Measurements from ENCODE around the gene CLTB. TPM values are rescaled to one million over a fixed set of nuclear protein-coding genes. Genes with fewer than 3 reads are reported as not detected.

The CLTB gene
- polyA plus RNA-seq, 2 donors, result 517 to 730 TPM

DNA sequence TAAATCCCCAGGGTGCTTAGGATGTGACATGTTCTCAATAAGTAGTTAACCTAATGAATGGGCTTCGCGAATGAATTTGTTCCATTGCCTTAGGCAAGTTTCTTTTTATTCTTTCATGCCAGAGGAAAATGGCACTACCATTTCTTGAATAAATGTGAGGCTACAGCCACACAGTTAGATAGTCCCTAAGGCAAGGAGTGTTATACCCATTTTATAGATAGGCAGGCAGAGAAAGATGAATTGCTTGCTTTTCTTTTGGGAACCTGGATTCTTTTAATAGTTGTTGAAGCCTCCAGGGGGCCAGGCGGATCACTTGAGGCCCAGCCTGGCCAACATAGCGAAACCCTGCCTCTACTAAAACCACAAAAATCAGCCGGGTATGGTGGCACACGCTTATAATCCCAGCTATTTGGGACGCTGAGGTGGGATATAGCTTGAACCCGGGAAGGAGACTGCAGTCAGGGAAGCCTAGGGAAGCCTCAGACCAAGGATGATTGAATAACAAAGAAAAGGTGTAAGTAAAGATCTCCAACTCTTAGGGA, 28.9 kb downstream of the CLTB start:
- Histone ChIP-seq H3K4me1 (ENCODE audit: control insufficient read depth in 2 of 2, insufficient read depth in 2 of 2, low read length in 1 of 2) (peaks cover 0 to 2% of the 10 kb centered on the region in 2 donors), H3K36me3 (ENCODE audit: control insufficient read depth in 2 of 2, insufficient read depth in 2 of 2, low read length in 1 of 2) (peaks cover 4 to 37% of the 10 kb centered on the region in 2 donors), H3K4me3 (ENCODE audit: low read depth in 1 of 2, low read length in 2 of 2) (peak overlapping the region; percentile 75 to 81), H3K27me3 (ENCODE audit: control insufficient read depth in 1 of 2, insufficient read depth in 2 of 2, low read length in 2 of 2) (no peaks in the 10 kb centered on the region), H3K9me3 (ENCODE audit: control insufficient read depth in 2 of 2, insufficient read depth in 1 of 2, low read depth in 1 of 2, low read length in 1 of 2) (no peaks in the 10 kb centered on the region), H3K27ac (ENCODE audit: low read depth in 2 of 2, low read length in 1 of 2) (no peak overlapping the region)
- 25 to 28% methylated on average over 8 of the region's 8 CpGs for WGBS, 2 donors

- peaks cover 0 to 2% of the 10 kb centered on the region in 2 donors for H3K4me1 ChIP-seq (ENCODE audit: control insufficient read depth in 2 of 2, insufficient read depth in 2 of 2, low read length in 1 of 2)
- H3K4me3 ChIP-seq (ENCODE audit: low read depth in 1 of 2, low read length in 2 of 2), result peak overlapping the region in 1 of 2 donors; percentile 81
- no peaks in the 10 kb centered on the region for H3K27me3 ChIP-seq (ENCODE audit: control insufficient read depth in 1 of 2, insufficient read depth in 2 of 2, low read length in 2 of 2)
- WGBS, 2 donors, result 68 to 69% methylated on average over 1 of the region's 1 CpG
- H3K9me3 ChIP-seq (ENCODE audit: control insufficient read depth in 2 of 2, insufficient read depth in 1 of 2, low read depth in 1 of 2, low read length in 1 of 2), result no peaks in the 10 kb centered on the region
- no peak overlapping the region for H3K27ac ChIP-seq (ENCODE audit: low read depth in 2 of 2, low read length in 1 of 2)
- H3K36me3 ChIP-seq (ENCODE audit: control insufficient read depth in 2 of 2, insufficient read depth in 2 of 2, low read length in 1 of 2), result peaks cover 4 to 36% of the 10 kb centered on the region in 2 donors
Measured at GRCh38 chr5:176386491-176386890, 29.8 kb downstream of the CLTB start.

GRCh38 chr5:176384991-176385390, 31.3 kb downstream of the CLTB start:
- Histone ChIP-seq H3K4me1 (ENCODE audit: control insufficient read depth in 2 of 2, insufficient read depth in 2 of 2, low read length in 1 of 2) (peaks cover 0 to 2% of the 10 kb centered on the region in 2 donors), H3K36me3 (ENCODE audit: control insufficient read depth in 2 of 2, insufficient read depth in 2 of 2, low read length in 1 of 2) (peaks cover 4 to 31% of the 10 kb centered on the region in 2 donors)
- 89 to 93% methylated on average over 12 of the region's 12 CpGs for WGBS, 2 donors

DNA sequence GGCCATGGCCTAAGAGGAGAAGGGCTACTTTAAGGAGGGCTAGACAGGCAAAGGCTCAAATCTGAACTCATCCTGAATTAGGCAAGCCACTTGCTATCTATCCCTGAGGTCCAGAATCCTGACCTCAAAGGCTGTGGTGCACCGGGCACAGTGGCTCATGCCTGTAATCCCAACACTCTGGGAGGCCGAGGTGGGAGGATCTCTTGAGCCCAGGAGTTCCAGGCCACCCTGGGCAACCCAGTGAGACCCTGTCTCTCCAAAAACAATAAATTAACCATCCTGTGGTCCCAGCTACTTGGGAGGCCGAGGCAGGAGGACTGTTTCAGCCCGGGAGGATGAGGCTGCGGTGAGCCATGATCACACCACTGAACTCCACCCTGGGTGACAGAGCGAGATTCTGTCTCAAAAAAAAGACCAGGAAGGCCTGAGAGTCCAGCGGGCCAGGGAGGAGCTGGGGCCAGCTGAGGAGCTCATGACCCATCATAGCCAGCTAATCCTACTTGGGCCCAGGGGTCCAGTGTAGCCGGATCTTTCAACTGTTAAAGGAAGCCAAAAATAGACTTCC, 31.9 kb downstream of the CLTB start:
- H3K36me3 ChIP-seq (ENCODE audit: control insufficient read depth in 2 of 2, insufficient read depth in 2 of 2, low read length in 1 of 2), result peaks cover 4 to 31% of the 10 kb centered on the region in 2 donors
- 88% methylated on average over 8 of the region's 8 CpGs for WGBS, 2 donors
- no peaks in the 10 kb centered on the region for H3K27me3 ChIP-seq (ENCODE audit: control insufficient read depth in 1 of 2, insufficient read depth in 2 of 2, low read length in 2 of 2)

More at GRCh38 chr5:176384991-176385390, 31.3 kb downstream of the CLTB start:
- Histone ChIP-seq H3K27me3 (ENCODE audit: control insufficient read depth in 1 of 2, insufficient read depth in 2 of 2, low read length in 2 of 2) (no peaks in the 10 kb centered on the region), H3K9me3 (ENCODE audit: control insufficient read depth in 2 of 2, insufficient read depth in 1 of 2, low read depth in 1 of 2, low read length in 1 of 2) (no peaks in the 10 kb centered on the region), H3K27ac (ENCODE audit: low read depth in 2 of 2, low read length in 1 of 2) (no peak overlapping the region), H3K4me3 (ENCODE audit: low read depth in 1 of 2, low read length in 2 of 2) (no peak overlapping the region)

GRCh38 chr5:176383961-176384360, 32.4 kb downstream of the CLTB start:
- 83 to 85% methylated on average over 9 of the region's 9 CpGs for WGBS, 2 donors
- Histone ChIP-seq H3K9me3 (ENCODE audit: control insufficient read depth in 2 of 2, insufficient read depth in 1 of 2, low read depth in 1 of 2, low read length in 1 of 2) (no peaks in the 10 kb centered on the region), H3K27me3 (ENCODE audit: control insufficient read depth in 1 of 2, insufficient read depth in 2 of 2, low read length in 2 of 2) (no peaks in the 10 kb centered on the region), H3K4me3 (ENCODE audit: low read depth in 1 of 2, low read length in 2 of 2) (no peak overlapping the region), H3K27ac (ENCODE audit: low read depth in 2 of 2, low read length in 1 of 2) (no peak overlapping the region), H3K36me3 (ENCODE audit: control insufficient read depth in 2 of 2, insufficient read depth in 2 of 2, low read length in 1 of 2) (peaks cover 4 to 31% of the 10 kb centered on the region in 2 donors), H3K4me1 (ENCODE audit: control insufficient read depth in 2 of 2, insufficient read depth in 2 of 2, low read length in 1 of 2) (peaks cover 0 to 2% of the 10 kb centered on the region in 2 donors)

More for the DNA sequence above, 31.9 kb downstream of the CLTB start:
- Histone ChIP-seq H3K4me3 (ENCODE audit: low read depth in 1 of 2, low read length in 2 of 2) (no peak overlapping the region), H3K4me1 (ENCODE audit: control insufficient read depth in 2 of 2, insufficient read depth in 2 of 2, low read length in 1 of 2) (peaks cover 0 to 2% of the 10 kb centered on the region in 2 donors), H3K27ac (ENCODE audit: low read depth in 2 of 2, low read length in 1 of 2) (no peak overlapping the region), H3K9me3 (ENCODE audit: control insufficient read depth in 2 of 2, insufficient read depth in 1 of 2, low read depth in 1 of 2, low read length in 1 of 2) (no peaks in the 10 kb centered on the region)

GRCh38 chr5:176383248-176383905, 33.0 kb downstream of the CLTB start:
- Histone ChIP-seq H3K27ac (ENCODE audit: low read depth in 2 of 2, low read length in 1 of 2) (no peak overlapping the region), H3K36me3 (ENCODE audit: control insufficient read depth in 2 of 2, insufficient read depth in 2 of 2, low read length in 1 of 2) (peaks cover 4 to 31% of the 10 kb centered on the region in 2 donors), H3K9me3 (ENCODE audit: control insufficient read depth in 2 of 2, insufficient read depth in 1 of 2, low read depth in 1 of 2, low read length in 1 of 2) (no peaks in the 10 kb centered on the region), H3K27me3 (ENCODE audit: control insufficient read depth in 1 of 2, insufficient read depth in 2 of 2, low read length in 2 of 2) (no peaks in the 10 kb centered on the region), H3K4me1 (ENCODE audit: control insufficient read depth in 2 of 2, insufficient read depth in 2 of 2, low read length in 1 of 2) (peaks cover 0 to 2% of the 10 kb centered on the region in 2 donors), H3K4me3 (ENCODE audit: low read depth in 1 of 2, low read length in 2 of 2) (no peak overlapping the region)
- 87 to 88% methylated on average over 15 of the region's 15 CpGs for WGBS, 2 donors

DNA sequence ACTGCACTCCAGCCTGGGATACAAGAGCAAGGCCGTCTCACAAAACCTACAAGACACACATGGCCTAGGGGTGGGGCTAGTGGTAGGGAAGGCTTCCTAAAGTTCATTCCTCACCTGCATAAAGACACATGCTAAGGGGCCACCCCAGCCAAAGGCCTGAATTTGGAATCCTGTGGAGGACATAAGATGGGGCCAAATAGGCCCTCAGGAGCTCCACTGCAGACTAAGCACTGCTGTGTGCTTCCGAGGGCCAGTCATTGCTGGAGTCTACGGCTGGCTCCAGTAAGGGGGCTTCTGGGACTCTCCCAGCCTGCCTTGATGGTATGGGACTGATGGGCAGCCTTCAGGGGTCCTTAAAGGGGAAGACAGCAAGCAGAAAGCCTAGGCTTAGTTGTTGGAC, 33.6 kb downstream of the CLTB start:
- no peaks in the 10 kb centered on the region for H3K27me3 ChIP-seq (ENCODE audit: control insufficient read depth in 1 of 2, insufficient read depth in 2 of 2, low read length in 2 of 2)
- peaks cover 0 to 2% of the 10 kb centered on the region in 2 donors for H3K4me1 ChIP-seq (ENCODE audit: control insufficient read depth in 2 of 2, insufficient read depth in 2 of 2, low read length in 1 of 2)
- H3K9me3 ChIP-seq (ENCODE audit: control insufficient read depth in 2 of 2, insufficient read depth in 1 of 2, low read depth in 1 of 2, low read length in 1 of 2), result no peaks in the 10 kb centered on the region
- peaks cover 4 to 31% of the 10 kb centered on the region in 2 donors for H3K36me3 ChIP-seq (ENCODE audit: control insufficient read depth in 2 of 2, insufficient read depth in 2 of 2, low read length in 1 of 2)
- 89 to 90% methylated on average over 3 of the region's 3 CpGs for WGBS, 2 donors
- H3K4me3 ChIP-seq (ENCODE audit: low read depth in 1 of 2, low read length in 2 of 2), result no peak overlapping the region
- H3K27ac ChIP-seq (ENCODE audit: low read depth in 2 of 2, low read length in 1 of 2), result no peak overlapping the region

GRCh38 chr5:176381979-176382378, 34.4 kb downstream of the CLTB start:
- Histone ChIP-seq H3K36me3 (ENCODE audit: control insufficient read depth in 2 of 2, insufficient read depth in 2 of 2, low read length in 1 of 2) (peaks cover 4 to 31% of the 10 kb centered on the region in 2 donors), H3K4me1 (ENCODE audit: control insufficient read depth in 2 of 2, insufficient read depth in 2 of 2, low read length in 1 of 2) (peaks cover 0 to 2% of the 10 kb centered on the region in 2 donors), H3K4me3 (ENCODE audit: low read depth in 1 of 2, low read length in 2 of 2) (no peak overlapping the region), H3K27me3 (ENCODE audit: control insufficient read depth in 1 of 2, insufficient read depth in 2 of 2, low read length in 2 of 2) (no peaks in the 10 kb centered on the region), H3K27ac (ENCODE audit: low read depth in 2 of 2, low read length in 1 of 2) (peak overlapping the region; percentile 15 to 75), H3K9me3 (ENCODE audit: control insufficient read depth in 2 of 2, insufficient read depth in 1 of 2, low read depth in 1 of 2, low read length in 1 of 2) (no peaks in the 10 kb centered on the region)
- 80 to 82% methylated on average over 3 of the region's 3 CpGs for whole genome bisulfite sequencing, 2 donors

GRCh38 chr5:176381423-176381822, 34.9 kb downstream of the CLTB start:
- no peaks in the 10 kb centered on the region for H3K4me1 ChIP-seq (ENCODE audit: control insufficient read depth in 2 of 2, insufficient read depth in 2 of 2, low read length in 1 of 2)
- H3K4me3 ChIP-seq (ENCODE audit: low read depth in 1 of 2, low read length in 2 of 2), result no peak overlapping the region
- no peaks in the 10 kb centered on the region for H3K9me3 ChIP-seq (ENCODE audit: control insufficient read depth in 2 of 2, insufficient read depth in 1 of 2, low read depth in 1 of 2, low read length in 1 of 2)
- H3K36me3 ChIP-seq (ENCODE audit: control insufficient read depth in 2 of 2, insufficient read depth in 2 of 2, low read length in 1 of 2), result peaks cover 4 to 28% of the 10 kb centered on the region in 2 donors
- no peak overlapping the region for H3K27ac ChIP-seq (ENCODE audit: low read depth in 2 of 2, low read length in 1 of 2)
- WGBS, 2 donors, result 65 to 71% methylated on average over 3 of the region's 3 CpGs
- H3K27me3 ChIP-seq (ENCODE audit: control insufficient read depth in 1 of 2, insufficient read depth in 2 of 2, low read length in 2 of 2), result no peaks in the 10 kb centered on the region
